Vagina (tissue), 2 donors: Measurements from ENCODE around the gene SPIRE2. TPM values are rescaled to one million over a fixed set of nuclear protein-coding genes. Genes with fewer than 3 reads are reported as not detected.

Experiments
- DNase-seq, 2 donors: peaks; one replicate each; pipeline ENCODE4 v3.0.0-alpha.2; 2017; ENCODE audit errors: extremely low spot score in 2 of 2
- H3K27ac ChIP-seq: fragments of 200-600 bp; sonication (generic); one replicate; pipeline ENCODE4 v1.5.1; 2019
- H3K27me3 ChIP-seq: fragments of 200-600 bp; sonication (generic); one replicate; pipeline ENCODE4 v1.5.1; 2019
- H3K36me3 ChIP-seq, 2 donors: fragments of 200-600 bp; sonication (generic); one replicate each; pipeline ENCODE4 v1.5.1; 2017 to 2019
- H3K4me1 ChIP-seq: fragments of 200-600 bp; sonication (generic); one replicate; pipeline ENCODE4 v1.5.1; 2019
- H3K4me3 ChIP-seq, 2 donors: fragments of 200-600 bp; sonication (generic); 1 replicate in 1 of 2; 2 replicates in 1 of 2; pipeline ENCODE4 v1.5.1; 2016 to 2019
- H3K9me3 ChIP-seq: fragments of 200-600 bp; sonication (generic); one replicate; pipeline ENCODE4 v1.5.1; 2019
- CTCF ChIP-seq, 3 experiments: fragments of 450-650 bp in 2 of 3; fragments of 200-600 bp in 1 of 3; sonication (generic) in 1 of 3; IDR thresholded peaks; one replicate each; pipeline ENCODE4 v1.5.1; 2017 to 2019; ENCODE audit warnings: antibody characterized with exemption in 3 of 3, mild to moderate bottlenecking in 2 of 3, moderate library complexity in 2 of 3
- POLR2A ChIP-seq, 2 donors: fragments of 450-650 bp; IDR thresholded peaks; one replicate each; pipeline ENCODE4 v1.6.1; 2017; ENCODE audit warnings: antibody characterized with exemption in 2 of 2, mild to moderate bottlenecking in 2 of 2, moderate library complexity in 2 of 2
- POLR2AphosphoS5 ChIP-seq, 2 donors: sonication (generic); formaldehyde crosslinking; IDR thresholded peaks; one replicate each; pipeline ENCODE4 v1.9.0; 2017; ENCODE audit warnings: antibody characterized with exemption in 2 of 2, mild to moderate bottlenecking in 2 of 2, low read depth in 1 of 2; ENCODE audit not compliant: insufficient read depth in 1 of 2
- intact Hi-C: fragments of 100-400 bp; cut with DNase I; formaldehyde crosslinking; loops from one replicate; pipeline ENCODE4 v1.15.1; 2023
- total RNA-seq: library from RNA; depleted of rRNA; stranded (reverse); fragments of >200 nt; gene quantifications from one replicate; pipeline ENCODE4 v1.2.3, GENCODE V29; 2016

The SPIRE2 gene
- total RNA-seq, 1 donor from 2014 or later = 2.2 TPM

- DNase-seq = no peak
- intact Hi-C loops = no loop called here
- H3K27ac ChIP-seq = no peak overlapping the region
- TF ChIP-seq POLR2A (IDR thresholded peaks at IDR 0.05) (no peak), CTCF (IDR thresholded peaks at IDR 0.05) (no peak), POLR2AphosphoS5 (IDR thresholded peaks at IDR 0.05; ENCODE audit: insufficient read depth in 1 of 2, low read depth in 1 of 2) (no peak)
- H3K9me3 ChIP-seq = no peaks in the 10 kb centered on the region
- no peak overlapping the region for H3K4me3 ChIP-seq
- H3K4me1 ChIP-seq = no peaks in the 10 kb centered on the region
- no peaks in the 10 kb centered on the region for H3K36me3 ChIP-seq
- H3K27me3 ChIP-seq = no peaks in the 10 kb centered on the region
These were observed 27.1 kb downstream of the SPIRE2 start for GRCh38 chr16:89855301-89855945.

DNA sequence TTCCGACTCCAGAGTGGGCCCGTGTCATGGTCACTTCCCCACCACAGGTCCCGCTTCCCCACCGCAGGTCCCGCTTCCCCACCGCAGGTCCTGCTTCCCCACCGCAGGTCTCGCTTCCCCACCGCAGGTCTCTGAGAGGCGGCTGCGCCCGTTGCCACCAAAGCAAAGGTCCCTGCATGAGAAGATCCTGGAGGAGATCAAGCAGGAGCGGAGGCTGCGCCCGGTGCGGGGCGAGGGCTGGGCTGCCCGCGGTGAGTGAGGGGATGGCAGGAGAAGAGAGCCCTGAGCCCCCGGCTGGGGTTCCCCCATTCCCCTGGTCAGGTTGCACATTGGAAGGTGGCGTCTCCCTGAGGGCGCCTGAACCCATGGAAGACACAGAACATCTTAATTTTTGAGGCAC lies 27.7 kb downstream of the SPIRE2 start:
- TF ChIP-seq POLR2AphosphoS5 (IDR thresholded peaks at IDR 0.05; ENCODE audit: insufficient read depth in 1 of 2, low read depth in 1 of 2) = no peak
- no peak for TF ChIP-seq POLR2A (IDR thresholded peaks at IDR 0.05)
- TF ChIP-seq CTCF (IDR thresholded peaks at IDR 0.05) = no peak
- H3K4me3 ChIP-seq = no peak overlapping the region
- no peak for DNase-seq
- no peaks in the 10 kb centered on the region for H3K36me3 ChIP-seq
- no peaks in the 10 kb centered on the region for H3K4me1 ChIP-seq
- no peaks in the 10 kb centered on the region for H3K27me3 ChIP-seq
- H3K27ac ChIP-seq = no peak overlapping the region
- no peaks in the 10 kb centered on the region for H3K9me3 ChIP-seq
- intact Hi-C loops = no loop called here

GRCh38 chr16:89858973-89859614 lies 30.8 kb downstream of the SPIRE2 start:
- Histone ChIP-seq H3K27me3 (no peaks in the 10 kb centered on the region), H3K4me3 (no peak overlapping the region), H3K4me1 (peaks cover 6% of the 10 kb centered on the region), H3K36me3 (no peaks in the 10 kb centered on the region), H3K27ac (no peak overlapping the region), H3K9me3 (no peaks in the 10 kb centered on the region)
- intact Hi-C loops = no loop called here
- no peak for DNase-seq
- TF ChIP-seq POLR2A (IDR thresholded peaks at IDR 0.05) = no peak
- TF ChIP-seq CTCF (IDR thresholded peaks at IDR 0.05) = no peak
- TF ChIP-seq POLR2AphosphoS5 (IDR thresholded peaks at IDR 0.05; ENCODE audit: insufficient read depth in 1 of 2, low read depth in 1 of 2) = no peak

DNA sequence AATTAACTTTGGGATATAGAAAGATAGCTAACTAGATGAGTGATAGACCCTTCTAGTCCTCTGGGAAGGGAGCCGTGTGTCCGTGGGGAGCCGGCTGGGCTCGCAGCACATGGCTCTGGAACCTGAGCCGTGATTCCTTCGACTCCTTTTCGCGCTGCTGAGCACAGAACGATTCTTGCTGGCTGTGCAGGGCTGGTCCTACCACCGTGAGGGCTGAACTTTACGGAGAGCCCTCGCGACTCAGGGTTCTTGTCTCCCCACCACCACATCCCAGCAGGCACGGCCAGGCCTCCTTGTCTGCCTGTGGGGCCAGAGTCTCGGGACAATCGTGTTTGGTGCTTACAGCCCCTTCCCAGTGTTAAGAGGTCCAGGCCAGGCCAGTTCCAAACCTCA lies 31.3 kb downstream of the SPIRE2 start:
- DNase-seq = no peak
- H3K36me3 ChIP-seq = no peaks in the 10 kb centered on the region
- TF ChIP-seq CTCF (IDR thresholded peaks at IDR 0.05) (no peak), POLR2A (IDR thresholded peaks at IDR 0.05) (no peak), POLR2AphosphoS5 (IDR thresholded peaks at IDR 0.05; ENCODE audit: insufficient read depth in 1 of 2, low read depth in 1 of 2) (no peak)
- no peak overlapping the region for H3K4me3 ChIP-seq
- no peaks in the 10 kb centered on the region for H3K27me3 ChIP-seq
- peaks cover 6% of the 10 kb centered on the region for H3K4me1 ChIP-seq
- no peak overlapping the region for H3K27ac ChIP-seq
- H3K9me3 ChIP-seq = no peaks in the 10 kb centered on the region
- intact Hi-C loops = loop anchor here (10.0 kb wide), 1 partner anchor 155 kb away; the partner anchor contains the start of gene SPATA2L

- H3K4me1 ChIP-seq = peaks cover 6% of the 10 kb centered on the region
- H3K36me3 ChIP-seq = no peaks in the 10 kb centered on the region
- intact Hi-C loops = loop anchor here (10.0 kb wide), 1 partner anchor 156 kb away; the partner anchor contains the start of gene SPATA2L
- H3K27me3 ChIP-seq = no peaks in the 10 kb centered on the region
- H3K9me3 ChIP-seq = no peaks in the 10 kb centered on the region
- no peak for DNase-seq
- H3K27ac ChIP-seq = no peak overlapping the region
- TF ChIP-seq CTCF (IDR thresholded peaks at IDR 0.05) (peak; percentile 84 to 91 (median 86)), POLR2A (IDR thresholded peaks at IDR 0.05) (no peak)
- no peak overlapping the region for H3K4me3 ChIP-seq
These were observed 32.6 kb downstream of the SPIRE2 start for GRCh38 chr16:89860747-89861304.
